Neuronal stem cell (in vitro differentiated cells): ENCODE data around the gene GRIA1.

ENCODE experiments used
- DNase-seq: peaks from one replicate; pipeline ENCODE4 v3.0.0-alpha.2; 2013; ENCODE audit warnings: low spot score
- H2AFZ ChIP-seq: one replicate; pipeline ENCODE4 v1.6.1; 2013; ENCODE audit warnings: mild to moderate bottlenecking, low read length, inconsistent platforms
- H2AK5ac ChIP-seq: 2 replicates; pipeline ENCODE4 v1.6.1; 2013; ENCODE audit warnings: low read depth, mild to moderate bottlenecking, inconsistent platforms, low read length, moderate library complexity, mixed read lengths
- H2BK120ac ChIP-seq: 2 replicates; pipeline ENCODE4 v1.6.1; 2013; ENCODE audit warnings: low read depth, mild to moderate bottlenecking, inconsistent platforms, low read length, moderate library complexity, mixed read lengths
- H2BK12ac ChIP-seq: one replicate; pipeline ENCODE4 v1.6.1; 2013; ENCODE audit warnings: low read length, inconsistent platforms
- H2BK15ac ChIP-seq: 2 replicates; pipeline ENCODE4 v1.6.1; 2013; ENCODE audit warnings: mild to moderate bottlenecking, low read length, inconsistent platforms, mixed read lengths
- H2BK5ac ChIP-seq: one replicate; pipeline ENCODE4 v1.6.1; 2013; ENCODE audit warnings: inconsistent platforms, mild to moderate bottlenecking, low read length, moderate library complexity
- H3K14ac ChIP-seq: one replicate; pipeline ENCODE4 v1.6.1; 2013; ENCODE audit warnings: low read length, inconsistent platforms
- H3K18ac ChIP-seq: 2 replicates; pipeline ENCODE4 v1.6.1; 2013; ENCODE audit warnings: low read length, inconsistent platforms
- H3K23ac ChIP-seq: 2 replicates; pipeline ENCODE4 v1.6.1; 2013; ENCODE audit warnings: low read depth, mild to moderate bottlenecking, mixed read lengths, low read length, inconsistent platforms; ENCODE audit not compliant: poor library complexity
- H3K27ac ChIP-seq: replicated peaks from 3 replicates; pipeline ENCODE4 v1.5.1; 2013; ENCODE audit warnings: low read length, inconsistent platforms
- H3K27me3 ChIP-seq, 3 experiments: 2 replicates each; pipeline ENCODE4 v1.6.1; 2013; ENCODE audit warnings: low read length in 3 of 3, mild to moderate bottlenecking in 2 of 3, inconsistent platforms in 1 of 3, low read depth in 1 of 3, mixed read lengths in 1 of 3, moderate library complexity in 1 of 3; ENCODE audit not compliant: control insufficient read depth in 3 of 3, insufficient read depth in 3 of 3
- H3K36me3 ChIP-seq, 2 donors: replicated peaks in 1 of 2; 2 replicates each; pipeline ENCODE4 v1.6.1; 2013; ENCODE audit warnings: low read length in 2 of 2; ENCODE audit not compliant: control insufficient read depth in 2 of 2, insufficient read depth in 2 of 2
- H3K4ac ChIP-seq: 2 replicates; pipeline ENCODE4 v1.6.1; 2013; ENCODE audit warnings: inconsistent platforms, mild to moderate bottlenecking, low read length, moderate library complexity
- H3K4me1 ChIP-seq, 2 donors: 1 replicate in 1 of 2; 2 replicates in 1 of 2; pipeline ENCODE4 v1.6.1; 2013; ENCODE audit warnings: low read length in 2 of 2, low read depth in 1 of 2; ENCODE audit not compliant: control insufficient read depth in 2 of 2, insufficient read depth in 1 of 2
- H3K4me2 ChIP-seq: one replicate; pipeline ENCODE4 v1.6.1; 2013; ENCODE audit warnings: mild to moderate bottlenecking, low read length, inconsistent platforms; ENCODE audit not compliant: insufficient read depth, poor library complexity, severe bottlenecking
- H3K4me3 ChIP-seq, 2 donors: 2 replicates each; pipeline ENCODE4 v1.5.1; 2013; ENCODE audit warnings: low read length in 2 of 2, mild to moderate bottlenecking in 2 of 2, inconsistent platforms in 1 of 2, moderate library complexity in 1 of 2
- H3K79me1 ChIP-seq: one replicate; pipeline ENCODE4 v1.6.1; 2013; ENCODE audit warnings: low read depth, mild to moderate bottlenecking, inconsistent platforms, low read length, moderate library complexity
- H3K9ac ChIP-seq: one replicate; pipeline ENCODE4 v1.6.1; 2013; ENCODE audit warnings: mild to moderate bottlenecking, low read depth, low read length, inconsistent platforms; ENCODE audit not compliant: poor library complexity
- H3K9me3 ChIP-seq, 2 donors: replicated peaks in 1 of 2; 2 replicates each; pipeline versions ENCODE3 to v1.6.1; 2013; ENCODE audit warnings: low read length in 2 of 2, mild to moderate bottlenecking in 2 of 2, inconsistent platforms in 1 of 2, low read depth in 1 of 2, mixed read lengths in 1 of 2, moderate library complexity in 1 of 2; ENCODE audit not compliant: control insufficient read depth in 2 of 2, insufficient read depth in 1 of 2
- H4K8ac ChIP-seq: one replicate; pipeline ENCODE4 v1.6.1; 2013; ENCODE audit warnings: low read depth, mild to moderate bottlenecking, inconsistent platforms, low read length, moderate library complexity
- H4K91ac ChIP-seq: one replicate; pipeline ENCODE4 v1.6.1; 2013; ENCODE audit warnings: low read length, low read depth, mild to moderate bottlenecking, inconsistent platforms; ENCODE audit not compliant: poor library complexity
- whole genome bisulfite sequencing, 2 donors: extraction: QIAGEN DNeasy Blood & Tissue Kit; methylation state at CpG; one replicate each; pipeline ENCODE4 v1.1.7; 2013; ENCODE audit warnings: missing lambda C conversion rate in 2 of 2, mixed read lengths in 1 of 2; ENCODE audit not compliant: insufficient read length in 2 of 2, insufficient replicate concordance in 1 of 2; ENCODE audit errors: extremely low coverage in 2 of 2; 5-methylcytosine and 5-hydroxymethylcytosine counted together

Gene GRIA1

DNA sequence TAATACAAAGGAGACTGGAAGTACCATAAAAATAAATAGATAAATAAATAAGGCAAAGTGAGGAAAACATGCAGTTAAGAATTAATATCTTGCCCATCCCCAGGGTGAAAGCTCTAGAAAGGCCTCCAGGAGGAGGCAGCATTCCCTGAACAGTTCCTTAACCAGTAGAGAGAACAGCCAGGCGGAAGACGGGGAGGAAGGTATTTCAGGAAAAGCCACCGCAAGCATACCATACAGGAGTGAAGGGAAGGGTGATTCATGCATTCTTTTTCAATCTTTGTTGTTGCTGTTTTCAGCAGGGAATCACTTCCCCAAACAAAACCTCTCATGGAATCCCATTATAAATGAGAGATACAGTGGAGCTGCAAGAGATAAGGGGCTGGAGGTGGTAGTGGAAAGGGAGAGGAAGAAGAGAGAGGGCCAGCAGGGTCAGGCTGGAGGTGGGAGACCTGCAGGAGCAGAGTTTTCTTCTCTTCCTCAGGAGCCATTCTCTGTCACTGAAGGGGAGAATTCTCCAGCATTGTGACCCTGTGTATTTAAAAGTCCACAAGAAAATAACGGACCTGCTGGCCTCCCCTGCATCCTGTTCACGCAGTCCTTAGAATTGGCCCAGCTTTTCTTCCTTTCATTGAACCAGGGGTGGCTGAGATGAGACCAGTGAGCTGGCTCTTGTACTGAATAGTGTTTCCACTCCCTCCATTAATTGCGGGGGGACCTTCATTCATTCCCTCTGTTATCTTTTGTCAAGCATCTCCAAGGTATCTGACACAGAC is 292.3 kb downstream of the GRIA1 start:
- Histone ChIP-seq H3K14ac (no peak overlapping the region), H2AK5ac (no peak overlapping the region), H2BK5ac (no peak overlapping the region), H2AFZ (peak overlapping the region; percentile 26), H2BK12ac (no peak overlapping the region), H3K9ac (no peak overlapping the region), H3K4me1 (peaks cover 16 to 21% of the 10 kb centered on the region in 2 donors), H3K9me3 (no peaks in the 10 kb centered on the region), H4K8ac (no peak overlapping the region), H3K4me3 (no peak overlapping the region), H2BK15ac (no peak overlapping the region), H2BK120ac (no peak overlapping the region), H3K27ac (peak overlapping the region; percentile 62), H4K91ac (no peak overlapping the region), H3K4me2 (peak overlapping the region; percentile 34), H3K27me3 (no peaks in the 10 kb centered on the region), H3K79me1 (no peaks in the 10 kb centered on the region), H3K23ac (no peak overlapping the region), H3K18ac (no peak overlapping the region), H3K4ac (no peak overlapping the region), H3K36me3 (no peaks in the 10 kb centered on the region)
- peak; percentile 24 for DNase-seq
- no CpG with 5 or more reads among the region's 6 CpGs for WGBS, 2 donors

DNA sequence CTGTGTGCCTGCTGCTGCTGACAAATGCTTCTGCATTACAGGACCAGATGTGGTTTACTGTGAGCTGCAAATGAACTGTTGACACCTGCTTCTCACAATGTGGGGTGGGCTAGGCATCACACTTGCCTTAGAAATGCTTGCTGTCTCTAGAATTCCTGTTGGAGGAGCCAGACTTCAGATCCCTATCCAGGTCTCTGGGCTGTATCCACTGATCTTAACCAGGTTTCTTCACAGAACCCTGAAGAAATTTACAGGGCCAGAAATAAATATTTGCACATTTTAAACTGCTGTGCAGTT is 292.8 kb downstream of the GRIA1 start:
- Histone ChIP-seq H3K36me3 (no peaks in the 10 kb centered on the region), H3K4me1 (peaks cover 12 to 17% of the 10 kb centered on the region in 2 donors), H3K4me2 (no peak overlapping the region), H2AK5ac (no peak overlapping the region), H2BK12ac (no peak overlapping the region), H4K91ac (no peak overlapping the region), H3K9me3 (no peaks in the 10 kb centered on the region), H4K8ac (no peak overlapping the region), H3K14ac (no peak overlapping the region), H2AFZ (peak overlapping the region; percentile 26), H2BK120ac (no peak overlapping the region), H3K4ac (no peak overlapping the region), H3K4me3 (no peak overlapping the region), H3K23ac (no peak overlapping the region), H2BK5ac (no peak overlapping the region), H3K27me3 (no peaks in the 10 kb centered on the region), H3K27ac (peak overlapping the region; percentile 62), H3K9ac (no peak overlapping the region), H3K79me1 (no peaks in the 10 kb centered on the region), H3K18ac (no peak overlapping the region), H2BK15ac (no peak overlapping the region)
- peak; percentile 9 for DNase-seq

DNA sequence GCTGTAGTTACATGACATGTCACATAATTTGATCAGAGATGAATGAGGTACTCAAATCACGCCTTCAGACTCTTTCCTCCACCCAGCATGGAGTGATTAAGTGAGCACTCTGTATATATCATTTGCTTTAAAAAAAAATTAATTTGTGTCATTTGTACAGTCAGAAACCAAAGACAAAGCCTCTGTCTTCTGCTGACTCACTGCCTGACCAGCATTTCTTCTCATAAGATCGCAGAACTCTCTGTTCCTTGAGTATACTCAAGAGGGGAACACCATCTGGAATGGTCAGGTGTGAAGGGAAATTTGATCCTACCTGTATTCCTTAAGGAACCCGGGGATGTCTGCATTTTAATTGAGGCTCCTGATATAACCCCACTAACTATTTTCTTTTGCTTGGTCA is 293.8 kb downstream of the GRIA1 start:
- no peak for DNase-seq
- WGBS, 2 donors = no CpG with 5 or more reads among the region's 3 CpGs
- no peak overlapping the region for H4K91ac ChIP-seq

DNA sequence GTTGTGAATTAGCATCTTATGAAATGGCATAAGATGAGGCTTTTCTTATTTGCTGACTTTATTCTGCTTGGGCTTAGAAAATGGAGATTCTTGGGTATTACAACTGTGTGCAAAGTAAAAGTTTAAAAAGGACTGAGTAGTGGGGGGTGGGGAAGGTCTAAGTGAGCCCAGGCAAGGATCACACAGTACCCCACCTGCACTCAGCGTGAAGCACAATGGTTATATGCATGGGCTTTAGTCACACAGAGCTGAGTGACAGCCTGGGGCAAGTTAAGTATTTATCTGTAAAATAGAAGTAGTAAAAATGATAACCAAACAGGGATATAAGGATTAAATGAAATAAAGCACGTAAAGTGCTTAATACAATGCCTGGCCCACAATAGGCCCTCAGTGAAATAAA is 300.9 kb downstream of the GRIA1 start:
- no peak overlapping the region for H4K91ac ChIP-seq
- no peak overlapping the region for H3K4me2 ChIP-seq
- H3K36me3 ChIP-seq = no peaks in the 10 kb centered on the region
- DNase-seq = no peak
- no peak overlapping the region for H3K18ac ChIP-seq
- H2BK5ac ChIP-seq = no peak overlapping the region
- H3K4me1 ChIP-seq = no peaks in the 10 kb centered on the region
- no peak overlapping the region for H3K4me3 ChIP-seq
- no peak overlapping the region for H3K9ac ChIP-seq
- H3K23ac ChIP-seq = no peak overlapping the region
- H3K4ac ChIP-seq = no peak overlapping the region
- no peak overlapping the region for H2AFZ ChIP-seq
- no peaks in the 10 kb centered on the region for H3K27me3 ChIP-seq
- no peak overlapping the region for H4K8ac ChIP-seq
- H2BK12ac ChIP-seq = no peak overlapping the region
- no peak overlapping the region for H2BK15ac ChIP-seq
- no CpG with 5 or more reads among the region's 2 CpGs for WGBS, 2 donors
- H3K79me1 ChIP-seq = no peaks in the 10 kb centered on the region
- H3K9me3 ChIP-seq = no peaks in the 10 kb centered on the region
- H3K27ac ChIP-seq = no peak overlapping the region
- H2AK5ac ChIP-seq = no peak overlapping the region
- no peak overlapping the region for H2BK120ac ChIP-seq
- no peak overlapping the region for H3K14ac ChIP-seq

More for the DNA sequence above, 293.8 kb downstream of the GRIA1 start:
- Histone ChIP-seq H2BK120ac (no peak overlapping the region), H3K4me3 (no peak overlapping the region), H2BK12ac (no peak overlapping the region), H3K18ac (no peak overlapping the region), H3K4me1 (peaks cover 12% of the 10 kb centered on the region in 2 donors), H2AK5ac (no peak overlapping the region), H2BK5ac (no peak overlapping the region), H3K23ac (no peak overlapping the region), H4K8ac (no peak overlapping the region), H3K27ac (no peak overlapping the region), H3K4me2 (no peak overlapping the region), H3K14ac (no peak overlapping the region), H3K9me3 (no peaks in the 10 kb centered on the region), H3K27me3 (no peaks in the 10 kb centered on the region), H3K9ac (no peak overlapping the region), H2AFZ (no peak overlapping the region), H3K36me3 (no peaks in the 10 kb centered on the region), H3K79me1 (no peaks in the 10 kb centered on the region), H2BK15ac (no peak overlapping the region), H3K4ac (no peak overlapping the region)
